IPS DF 6.9 (cell line): Measurements from ENCODE around the gene RNPEPL1.
A peak's percentile ranks its signal among the peaks of the same experiment; 100 is the strongest.

Source experiments
- DNase-seq: peaks from one replicate; pipeline ENCODE4 v3.0.0-alpha.2; 2013; ENCODE audit warnings: low read depth, low spot score
- H3K27ac ChIP-seq: one replicate; pipeline ENCODE4 v1.5.1; 2013; ENCODE audit warnings: low read length, control low read depth
- H3K27me3 ChIP-seq: 2 replicates; pipeline ENCODE4 v1.6.1; 2013; ENCODE audit warnings: mild to moderate bottlenecking, low read length; ENCODE audit not compliant: control insufficient read depth, insufficient read depth
- H3K36me3 ChIP-seq: 2 replicates; pipeline ENCODE4 v1.6.1; 2013; ENCODE audit warnings: low read length; ENCODE audit not compliant: control insufficient read depth, insufficient read depth
- H3K4me1 ChIP-seq: 2 replicates; pipeline ENCODE4 v1.6.1; 2013; ENCODE audit warnings: low read length; ENCODE audit not compliant: control insufficient read depth, insufficient read depth
- H3K4me3 ChIP-seq: 2 replicates; pipeline ENCODE4 v1.5.1; 2013; ENCODE audit warnings: mild to moderate bottlenecking, low read length
- H3K9me3 ChIP-seq: 2 replicates; pipeline ENCODE4 v1.6.1; 2013; ENCODE audit warnings: low read length, inconsistent platforms; ENCODE audit not compliant: control insufficient read depth, insufficient read depth
- WGBS: extraction: QIAGEN DNeasy Blood & Tissue Kit; methylation state at CpG from one replicate; pipeline ENCODE4 v1.1.7; 2013; ENCODE audit warnings: mixed read lengths, missing lambda C conversion rate; ENCODE audit not compliant: insufficient read length, insufficient coverage; 5-methylcytosine and 5-hydroxymethylcytosine counted together

The RNPEPL1 gene

DNA sequence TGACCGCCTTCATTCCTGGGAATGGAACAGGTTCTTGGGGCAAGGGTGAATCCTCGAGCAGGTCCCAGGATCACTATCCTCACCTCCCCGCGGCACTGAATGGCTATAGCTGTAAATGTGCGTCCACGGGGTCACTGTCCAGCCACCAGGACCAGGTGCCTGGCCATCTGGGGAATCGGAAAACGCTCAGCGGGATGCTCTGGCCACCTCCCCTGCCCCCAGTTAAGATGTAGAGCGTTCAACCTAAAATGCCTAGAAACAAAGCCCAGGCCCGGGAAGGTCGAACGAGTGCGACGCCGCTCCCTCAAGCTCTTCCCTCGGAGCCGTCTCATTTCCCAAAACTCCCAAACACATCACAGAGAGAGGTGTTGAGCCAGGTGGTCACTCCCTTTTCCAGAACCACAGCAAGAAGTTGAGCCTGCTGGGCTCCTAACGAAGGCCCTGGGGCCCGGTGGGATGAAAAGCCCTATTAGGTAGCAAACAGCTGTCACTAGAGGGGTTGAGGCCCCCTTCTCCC lies 17.5 kb downstream of the RNPEPL1 start:
- Histone ChIP-seq H3K9me3 (no peaks in the 10 kb centered on the region), H3K27me3 (no peaks in the 10 kb centered on the region), H3K27ac (no peak overlapping the region), H3K4me1 (peaks cover 8% of the 10 kb centered on the region), H3K36me3 (peaks cover 3% of the 10 kb centered on the region; the same call in 1 of the 2 replicates), H3K4me3 (peak overlapping the region; percentile 96)
- no peak for DNase-seq
- WGBS: no CpG with 5 or more reads among the region's 20 CpGs

DNA sequence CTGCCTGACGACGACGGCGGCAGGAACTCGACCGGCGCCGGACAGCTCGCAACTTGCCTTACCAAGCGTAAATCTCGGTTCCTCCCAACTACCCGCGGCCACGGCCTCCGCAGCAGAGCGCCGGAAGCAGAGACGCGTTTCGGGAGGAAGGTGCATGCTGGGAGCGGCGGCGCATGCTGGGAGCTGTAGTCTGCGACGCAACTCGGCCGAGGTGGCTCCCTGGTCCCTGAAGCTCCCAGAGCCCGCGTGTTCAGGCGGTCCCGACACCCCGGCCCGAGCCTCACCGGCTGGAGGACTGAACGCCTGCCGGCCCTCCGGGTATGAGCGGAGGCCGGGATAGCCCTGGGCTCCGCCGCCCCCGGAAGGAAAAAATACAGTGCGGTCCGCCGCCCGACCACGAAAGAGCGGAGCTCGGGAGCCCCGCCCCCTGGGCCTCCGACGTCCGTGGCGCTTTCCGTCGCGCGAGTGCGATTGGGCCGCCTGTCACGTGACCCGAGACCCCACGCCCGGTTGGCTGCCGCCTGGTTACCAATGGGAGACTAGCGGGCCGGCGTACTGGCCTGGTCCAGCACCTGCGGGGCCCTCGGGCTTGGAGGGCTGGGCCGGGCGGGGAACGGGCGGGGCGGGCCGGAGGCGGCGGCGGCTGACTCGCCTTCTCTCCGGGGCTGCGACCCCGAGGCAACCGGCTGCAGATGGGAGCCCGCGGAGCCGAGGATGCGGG lies 18.1 kb downstream of the RNPEPL1 start, which contains the start of gene CAPN10:
TSS of gene CAPN10 (plus strand) at position 537 of the 721 bp plus-strand sequence. CDS start at position 715, 178 bp downstream.
- H3K4me1 ChIP-seq: peaks cover 8% of the 10 kb centered on the region
- H3K4me3 ChIP-seq: peak within 1 kb of the TSS; percentile 96
- no CpG with 5 or more reads among the region's 88 CpGs for WGBS
- H3K36me3 ChIP-seq: peaks cover 3% of the 10 kb centered on the region; the same call in 1 of the 2 replicates
- DNase-seq: peak; percentile 80
- no peaks in the 10 kb centered on the region for H3K27me3 ChIP-seq
- no peaks in the 10 kb centered on the region for H3K9me3 ChIP-seq
- no peak within 1 kb of the TSS for H3K27ac ChIP-seq

DNA sequence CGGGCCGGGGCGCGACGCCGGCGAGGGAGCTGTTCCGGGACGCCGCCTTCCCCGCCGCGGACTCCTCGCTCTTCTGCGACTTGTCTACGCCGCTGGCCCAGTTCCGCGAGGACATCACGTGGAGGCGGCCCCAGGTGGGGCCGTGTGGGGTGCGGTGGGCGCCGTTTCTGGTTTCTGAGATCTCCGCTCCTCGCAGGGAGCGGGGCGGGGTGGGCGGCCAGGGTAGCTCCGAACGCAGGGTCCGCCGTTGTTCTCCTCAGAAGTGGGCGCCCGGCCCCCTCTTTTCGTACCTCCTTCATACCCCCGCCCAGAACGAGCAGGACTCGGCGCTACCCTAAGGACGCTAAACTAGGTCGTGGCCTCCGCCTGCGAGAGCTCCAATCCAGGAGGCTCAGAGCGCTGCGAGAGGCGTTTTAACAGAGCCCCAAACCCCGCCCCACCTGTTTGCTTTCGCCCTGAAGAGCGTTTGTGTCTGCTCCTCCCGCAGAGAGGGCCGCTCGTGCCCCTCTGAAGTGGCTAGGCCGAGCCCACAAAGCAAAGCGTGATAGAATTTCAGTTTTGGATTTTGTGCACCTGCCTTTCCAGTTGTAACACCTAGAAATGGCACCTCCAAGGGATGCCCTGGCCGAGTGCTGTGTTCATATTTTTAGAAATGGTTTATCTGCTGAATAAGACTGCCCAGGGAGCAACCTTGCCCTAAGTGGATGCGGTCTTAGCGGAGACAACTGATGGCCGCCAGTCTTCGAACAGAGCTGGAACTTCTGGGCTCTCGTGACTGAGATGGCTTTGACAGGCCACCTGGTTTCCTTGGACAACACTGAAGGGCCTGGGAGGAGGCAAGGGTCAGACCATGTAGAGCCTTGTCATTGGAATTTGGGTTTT lies 18.9 kb downstream of the RNPEPL1 start:
- no CpG with 5 or more reads among the region's 62 CpGs for WGBS
- Histone ChIP-seq H3K27ac (no peak overlapping the region), H3K4me3 (peak overlapping the region; percentile 96; the same call in 1 of the 2 replicates), H3K27me3 (no peaks in the 10 kb centered on the region), H3K36me3 (peaks cover 7% of the 10 kb centered on the region), H3K9me3 (no peaks in the 10 kb centered on the region), H3K4me1 (peaks cover 8% of the 10 kb centered on the region)
- DNase-seq: no peak

DNA sequence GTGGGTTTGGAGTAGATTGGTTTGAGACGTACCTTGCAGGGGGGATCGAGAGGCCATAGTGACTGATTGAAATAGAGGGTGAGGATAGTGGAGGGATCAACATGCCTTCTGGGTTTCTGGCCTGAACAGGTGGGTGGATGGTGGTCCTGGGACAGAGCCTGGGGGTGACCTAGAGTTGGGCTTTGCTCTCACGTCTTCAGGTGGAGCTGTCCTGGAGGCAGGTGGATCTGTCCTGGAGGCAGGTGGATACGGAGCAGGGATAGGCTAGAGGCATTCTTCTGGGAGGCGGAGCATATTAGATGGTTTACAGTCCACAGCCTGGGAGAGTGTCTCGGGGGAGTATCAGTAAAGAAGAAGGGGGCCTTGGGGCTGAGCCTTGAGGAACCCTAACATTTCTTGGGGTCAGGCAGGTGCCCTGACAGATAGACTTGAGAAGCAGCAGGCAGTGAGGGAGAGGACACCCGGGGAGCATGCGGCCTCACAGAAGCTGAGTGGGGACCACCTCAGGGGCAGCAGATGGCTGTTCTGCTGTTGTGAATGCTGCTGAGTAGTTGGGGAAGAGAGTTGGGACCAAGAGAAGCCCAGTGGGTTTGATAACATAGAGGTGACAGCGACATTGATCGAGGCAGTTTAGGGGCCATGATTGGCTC lies 19.8 kb downstream of the RNPEPL1 start:
- Histone ChIP-seq H3K4me1 (peaks cover 8% of the 10 kb centered on the region), H3K4me3 (no peak overlapping the region; the same call in 1 of the 2 replicates), H3K9me3 (no peaks in the 10 kb centered on the region), H3K27me3 (no peaks in the 10 kb centered on the region), H3K27ac (no peak overlapping the region), H3K36me3 (peaks cover 7% of the 10 kb centered on the region)
- no peak for DNase-seq
- WGBS: no CpG with 5 or more reads among the region's 10 CpGs

DNA sequence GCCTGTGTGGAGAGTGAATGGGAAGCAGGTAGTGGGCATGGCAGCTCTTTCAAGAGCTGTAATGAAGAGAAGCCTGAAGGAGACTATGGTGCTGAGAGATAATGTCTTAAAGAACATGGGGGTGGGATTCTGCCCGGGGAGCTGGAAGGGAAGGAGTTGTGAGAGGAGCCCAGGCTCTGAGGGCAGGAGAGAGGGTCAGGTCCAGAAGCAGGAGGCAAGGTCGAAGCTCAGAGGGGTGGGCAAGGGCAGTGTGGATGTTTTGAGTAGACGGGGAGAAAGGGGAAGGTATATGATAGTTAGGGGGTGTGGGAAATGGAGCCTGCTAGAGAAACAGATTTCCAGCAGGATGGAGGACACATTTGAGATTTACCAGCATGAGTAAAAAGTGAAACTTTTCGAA lies 20.4 kb downstream of the RNPEPL1 start:
- Histone ChIP-seq H3K27me3 (no peaks in the 10 kb centered on the region), H3K4me1 (peaks cover 8% of the 10 kb centered on the region), H3K36me3 (peaks cover 11% of the 10 kb centered on the region), H3K4me3 (no peak overlapping the region), H3K27ac (no peak overlapping the region), H3K9me3 (no peaks in the 10 kb centered on the region)
- no peak for DNase-seq
- 100% methylated on average over 1 of the region's 4 CpGs for WGBS

DNA sequence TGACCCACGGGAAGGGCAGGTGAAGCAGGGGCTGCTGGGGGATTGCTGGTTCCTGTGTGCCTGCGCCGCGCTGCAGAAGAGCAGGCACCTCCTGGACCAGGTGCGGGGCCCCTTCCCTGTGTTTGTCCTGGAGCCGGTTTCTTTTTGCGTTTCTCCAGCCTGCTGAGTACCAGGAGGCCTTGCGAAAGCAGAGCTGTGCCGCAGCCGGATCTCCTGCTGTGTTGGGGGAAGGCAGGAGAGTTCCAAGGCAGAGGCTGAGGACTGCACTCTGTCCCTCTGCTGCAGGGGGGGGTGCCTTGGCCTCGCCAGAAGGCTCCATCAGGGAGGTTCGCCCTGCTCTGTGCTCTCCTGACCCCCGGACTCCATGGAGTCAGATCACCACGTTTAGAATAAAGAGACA lies 21.1 kb downstream of the RNPEPL1 start:
- H3K4me1 ChIP-seq: peaks cover 8% of the 10 kb centered on the region
- H3K36me3 ChIP-seq: peaks cover 12% of the 10 kb centered on the region
- H3K27me3 ChIP-seq: no peaks in the 10 kb centered on the region
- DNase-seq: no peak
- no CpG with 5 or more reads among the region's 14 CpGs for WGBS
- H3K27ac ChIP-seq: no peak overlapping the region
- H3K9me3 ChIP-seq: no peaks in the 10 kb centered on the region
- H3K4me3 ChIP-seq: no peak overlapping the region

DNA sequence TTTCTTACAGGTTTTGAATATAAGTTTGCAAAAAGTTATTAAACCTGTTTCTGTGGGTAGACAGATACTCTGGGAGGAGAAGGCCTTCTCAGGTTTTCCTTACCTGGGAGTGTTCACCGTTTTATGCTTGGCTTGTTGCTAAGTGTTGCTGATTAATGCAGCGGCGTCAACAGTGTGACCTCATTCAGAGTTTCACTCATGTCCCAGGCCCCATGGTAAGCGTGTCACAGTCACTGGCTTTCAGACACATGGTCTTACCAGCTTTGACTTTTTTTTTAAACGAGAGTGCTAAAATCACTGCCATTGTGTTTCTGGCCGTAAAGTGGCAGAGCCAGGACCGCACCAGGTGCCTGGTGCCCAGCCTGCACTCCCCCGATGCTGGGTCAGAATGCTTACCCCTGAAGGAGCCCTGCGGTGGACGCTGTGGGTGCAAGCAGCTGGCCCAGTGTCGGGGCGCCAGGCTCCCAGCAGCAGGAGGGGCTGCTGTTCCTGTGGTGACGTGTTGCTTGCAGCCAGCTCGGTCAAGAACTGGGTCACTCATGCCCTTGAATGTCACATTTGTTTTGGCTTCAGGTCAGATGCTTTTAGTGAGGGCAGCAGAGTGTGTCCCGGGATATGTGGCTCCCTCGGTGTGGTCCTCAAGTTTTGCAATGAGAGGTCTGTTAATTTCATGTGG lies 21.7 kb downstream of the RNPEPL1 start:
- Histone ChIP-seq H3K4me1 (peaks cover 7% of the 10 kb centered on the region), H3K27ac (no peak overlapping the region), H3K36me3 (peaks cover 12% of the 10 kb centered on the region), H3K9me3 (no peaks in the 10 kb centered on the region), H3K27me3 (no peaks in the 10 kb centered on the region), H3K4me3 (no peak overlapping the region)
- no peak for DNase-seq
- no CpG with 5 or more reads among the region's 16 CpGs for WGBS

DNA sequence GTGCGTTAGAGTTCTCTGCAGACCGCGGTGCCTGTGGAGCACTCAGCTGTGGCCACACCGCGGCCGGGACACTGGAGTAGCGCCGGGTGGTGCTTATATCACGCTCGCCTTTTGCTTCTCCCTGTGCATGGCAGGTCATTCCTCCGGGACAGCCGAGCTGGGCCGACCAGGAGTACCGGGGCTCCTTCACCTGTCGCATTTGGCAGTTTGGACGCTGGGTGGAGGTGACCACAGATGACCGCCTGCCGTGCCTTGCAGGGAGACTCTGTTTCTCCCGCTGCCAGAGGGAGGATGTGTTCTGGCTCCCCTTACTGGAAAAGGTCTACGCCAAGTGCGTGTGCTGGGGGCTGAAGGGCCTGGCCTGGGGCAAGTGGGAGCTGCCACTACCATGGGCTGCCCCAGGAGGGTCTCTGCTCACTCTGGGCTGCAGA lies 22.4 kb downstream of the RNPEPL1 start:
- DNase-seq: no peak
- no peak overlapping the region for H3K27ac ChIP-seq
- H3K4me1 ChIP-seq: peaks cover 3% of the 10 kb centered on the region; the same call in 1 of the 2 replicates
- no peaks in the 10 kb centered on the region for H3K9me3 ChIP-seq
- H3K36me3 ChIP-seq: peaks cover 12% of the 10 kb centered on the region
- H3K4me3 ChIP-seq: no peak overlapping the region
- H3K27me3 ChIP-seq: no peaks in the 10 kb centered on the region
- no CpG with 5 or more reads among the region's 21 CpGs for WGBS

DNA sequence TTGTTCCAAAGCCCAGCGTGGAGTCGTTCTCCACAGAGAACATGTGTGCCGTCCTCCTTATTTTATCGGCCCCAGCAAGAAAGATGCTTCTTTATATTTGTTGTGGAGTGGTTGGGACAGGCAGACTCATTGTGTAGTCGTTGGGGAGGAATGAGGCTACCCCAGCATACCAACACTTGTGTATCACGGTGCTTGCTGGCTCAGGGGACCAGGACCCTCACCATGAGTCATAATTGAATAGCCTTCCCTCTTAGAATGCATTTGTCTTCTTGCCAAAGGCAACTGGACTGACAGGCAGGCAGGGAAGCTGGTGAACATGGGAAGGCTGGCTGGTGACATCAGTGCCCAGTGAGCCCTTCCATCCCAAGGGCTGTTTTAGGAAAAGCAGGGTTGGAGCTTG lies 22.9 kb downstream of the RNPEPL1 start:
- no peak for DNase-seq
- WGBS: no CpG with 5 or more reads among the region's 6 CpGs

More for the DNA sequence above, 22.9 kb downstream of the RNPEPL1 start:
- Histone ChIP-seq H3K27ac (no peak overlapping the region), H3K36me3 (peaks cover 16% of the 10 kb centered on the region), H3K9me3 (no peaks in the 10 kb centered on the region), H3K4me1 (peaks cover 3% of the 10 kb centered on the region; the same call in 1 of the 2 replicates), H3K4me3 (no peak overlapping the region), H3K27me3 (no peaks in the 10 kb centered on the region)
